ENCODE data around the gene RPIA. TPM values are rescaled to one million over a fixed set of nuclear protein-coding genes. Genes with fewer than 3 reads are reported as not detected.

RPIA gene
- total and polyA plus RNA-seq, 4 donors: 0.88 to 29.4 (median 3.1) TPM

DNA sequence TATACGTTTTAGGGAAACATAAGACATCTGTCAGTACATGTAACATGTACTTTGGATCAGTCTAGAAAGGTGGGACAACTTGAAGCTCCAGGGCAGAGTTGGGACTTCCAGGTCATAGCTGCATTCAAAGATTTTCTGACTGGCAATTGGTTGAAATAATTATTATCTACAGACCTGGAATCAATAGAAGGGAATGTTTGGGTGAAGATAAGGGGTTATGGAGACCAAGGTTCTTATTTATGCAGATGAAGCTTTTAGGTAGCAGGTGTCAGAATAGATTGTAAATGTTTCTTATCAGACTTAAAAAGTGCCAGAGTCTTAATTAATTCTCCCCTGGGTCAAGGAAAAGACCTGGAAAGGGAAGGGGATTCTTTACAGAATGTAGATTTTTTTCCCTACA is 19.8 kb downstream of the RPIA start:
- H3K27ac ChIP-seq (ENCODE audit: low read depth in 1 of 2, low read length in 2 of 2): no peak overlapping the region
- TF ChIP-seq, protein P1, sequence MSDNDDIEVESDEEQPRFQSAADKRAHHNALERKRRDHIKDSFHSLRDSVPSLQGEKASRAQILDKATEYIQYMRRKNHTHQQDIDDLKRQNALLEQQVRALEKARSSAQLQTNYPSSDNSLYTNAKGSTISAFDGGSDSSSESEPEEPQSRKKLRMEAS (IDR thresholded peaks at IDR 0.05): no peak
- TF ChIP-seq SP1 (IDR thresholded peaks at IDR 0.05) (no peak), FOXA2 (IDR thresholded peaks at IDR 0.05) (no peak), NR2F2 (IDR thresholded peaks at IDR 0.05) (no peak), HNF4A (conservative IDR thresholded peaks at IDR 0.05) (no peak), HNF4G (IDR thresholded peaks at IDR 0.05) (no peak), FOXA1 (IDR thresholded peaks at IDR 0.05) (no peak), TAF1 (conservative IDR thresholded peaks at IDR 0.05) (no peak), RAD21 (IDR thresholded peaks at IDR 0.05) (no peak), JUND (IDR thresholded peaks at IDR 0.05) (no peak), YY1 (IDR thresholded peaks at IDR 0.05) (no peak), GABPA (IDR thresholded peaks at IDR 0.05 in 1 of 2, conservative IDR thresholded peaks at IDR 0.05 in 1 of 2) (no peak), RXRA (IDR thresholded peaks at IDR 0.05) (no peak)
- TF ChIP-seq, protein P2, sequence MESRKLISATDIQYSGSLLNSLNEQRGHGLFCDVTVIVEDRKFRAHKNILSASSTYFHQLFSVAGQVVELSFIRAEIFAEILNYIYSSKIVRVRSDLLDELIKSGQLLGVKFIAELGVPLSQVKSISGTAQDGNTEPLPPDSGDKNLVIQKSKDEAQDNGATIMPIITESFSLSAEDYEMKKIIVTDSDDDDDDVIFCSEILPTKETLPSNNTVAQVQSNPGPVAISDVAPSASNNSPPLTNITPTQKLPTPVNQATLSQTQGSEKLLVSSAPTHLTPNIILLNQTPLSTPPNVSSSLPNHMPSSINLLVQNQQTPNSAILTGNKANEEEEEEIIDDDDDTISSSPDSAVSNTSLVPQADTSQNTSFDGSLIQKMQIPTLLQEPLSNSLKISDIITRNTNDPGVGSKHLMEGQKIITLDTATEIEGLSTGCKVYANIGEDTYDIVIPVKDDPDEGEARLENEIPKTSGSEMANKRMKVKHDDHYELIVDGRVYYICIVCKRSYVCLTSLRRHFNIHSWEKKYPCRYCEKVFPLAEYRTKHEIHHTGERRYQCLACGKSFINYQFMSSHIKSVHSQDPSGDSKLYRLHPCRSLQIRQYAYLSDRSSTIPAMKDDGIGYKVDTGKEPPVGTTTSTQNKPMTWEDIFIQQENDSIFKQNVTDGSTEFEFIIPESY (IDR thresholded peaks at IDR 0.05): no peak
- TF ChIP-seq, protein P3, sequence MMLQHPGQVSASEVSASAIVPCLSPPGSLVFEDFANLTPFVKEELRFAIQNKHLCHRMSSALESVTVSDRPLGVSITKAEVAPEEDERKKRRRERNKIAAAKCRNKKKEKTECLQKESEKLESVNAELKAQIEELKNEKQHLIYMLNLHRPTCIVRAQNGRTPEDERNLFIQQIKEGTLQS (IDR thresholded peaks at IDR 0.05): no peak
- TF ChIP-seq, protein P4, sequence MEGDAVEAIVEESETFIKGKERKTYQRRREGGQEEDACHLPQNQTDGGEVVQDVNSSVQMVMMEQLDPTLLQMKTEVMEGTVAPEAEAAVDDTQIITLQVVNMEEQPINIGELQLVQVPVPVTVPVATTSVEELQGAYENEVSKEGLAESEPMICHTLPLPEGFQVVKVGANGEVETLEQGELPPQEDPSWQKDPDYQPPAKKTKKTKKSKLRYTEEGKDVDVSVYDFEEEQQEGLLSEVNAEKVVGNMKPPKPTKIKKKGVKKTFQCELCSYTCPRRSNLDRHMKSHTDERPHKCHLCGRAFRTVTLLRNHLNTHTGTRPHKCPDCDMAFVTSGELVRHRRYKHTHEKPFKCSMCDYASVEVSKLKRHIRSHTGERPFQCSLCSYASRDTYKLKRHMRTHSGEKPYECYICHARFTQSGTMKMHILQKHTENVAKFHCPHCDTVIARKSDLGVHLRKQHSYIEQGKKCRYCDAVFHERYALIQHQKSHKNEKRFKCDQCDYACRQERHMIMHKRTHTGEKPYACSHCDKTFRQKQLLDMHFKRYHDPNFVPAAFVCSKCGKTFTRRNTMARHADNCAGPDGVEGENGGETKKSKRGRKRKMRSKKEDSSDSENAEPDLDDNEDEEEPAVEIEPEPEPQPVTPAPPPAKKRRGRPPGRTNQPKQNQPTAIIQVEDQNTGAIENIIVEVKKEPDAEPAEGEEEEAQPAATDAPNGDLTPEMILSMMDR (IDR thresholded peaks at IDR 0.05; ENCODE audit: low read depth, low read length, missing input control): no peak
- no peak overlapping the region for H3K4me3 ChIP-seq (ENCODE audit: low read depth in 1 of 3, low read length in 3 of 3)
- H3K27me3 ChIP-seq (ENCODE audit: control insufficient read depth in 4 of 4, insufficient read depth in 4 of 4, low read length in 3 of 4): no peaks in the 10 kb centered on the region
- H3K9me3 ChIP-seq (ENCODE audit: control insufficient read depth in 4 of 4, low read length in 3 of 4): no peaks in the 10 kb centered on the region
- H3K4me1 ChIP-seq (ENCODE audit: control insufficient read depth in 4 of 4, insufficient read depth in 4 of 4, low read length in 3 of 4): no peaks in the 10 kb centered on the region
- H3K36me3 ChIP-seq (ENCODE audit: control insufficient read depth in 4 of 4, insufficient read depth in 3 of 4, low read depth in 1 of 4, low read length in 3 of 4): no peaks in the 10 kb centered on the region
- 93% methylated on average over 1 of the region's 1 CpG for WGBS
- no peak for DNase-seq (ENCODE audit: low spot score)
- H3K9ac ChIP-seq (ENCODE audit: low read depth in 1 of 2, low read length in 2 of 2): no peak overlapping the region

DNA sequence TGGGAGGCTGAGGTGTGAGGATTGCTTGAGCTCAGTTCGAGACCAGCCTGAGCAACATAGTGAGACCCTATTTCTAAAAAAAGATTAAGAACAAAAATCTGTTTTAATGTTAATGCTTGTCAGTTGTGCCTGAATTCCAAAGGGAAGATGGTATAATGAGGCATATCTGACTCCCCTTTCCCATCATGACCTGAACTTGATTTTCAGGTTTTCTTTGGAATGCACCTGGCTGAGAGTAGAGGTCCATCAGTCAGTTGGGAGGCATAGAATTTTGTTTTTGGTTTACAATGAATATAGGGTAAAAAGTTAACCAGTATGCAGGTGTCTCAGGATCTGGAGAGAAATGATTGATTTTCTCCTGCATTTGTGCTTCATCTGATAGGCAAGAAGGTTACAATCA is 20.4 kb downstream of the RPIA start:
- Histone ChIP-seq H3K36me3 (ENCODE audit: control insufficient read depth in 4 of 4, insufficient read depth in 3 of 4, low read depth in 1 of 4, low read length in 3 of 4) (no peaks in the 10 kb centered on the region), H3K9ac (ENCODE audit: low read depth in 1 of 2, low read length in 2 of 2) (no peak overlapping the region), H3K27ac (ENCODE audit: low read depth in 1 of 2, low read length in 2 of 2) (no peak overlapping the region), H3K9me3 (ENCODE audit: control insufficient read depth in 4 of 4, low read length in 3 of 4) (no peaks in the 10 kb centered on the region), H3K4me1 (ENCODE audit: control insufficient read depth in 4 of 4, insufficient read depth in 4 of 4, low read length in 3 of 4) (no peaks in the 10 kb centered on the region), H3K27me3 (ENCODE audit: control insufficient read depth in 4 of 4, insufficient read depth in 4 of 4, low read length in 3 of 4) (no peaks in the 10 kb centered on the region), H3K4me3 (ENCODE audit: low read depth in 1 of 3, low read length in 3 of 3) (no peak overlapping the region)
- DNase-seq (ENCODE audit: low spot score): no peak
- WGBS: 91% methylated on average over 1 of the region's 1 CpG
- TF ChIP-seq HNF4A (conservative IDR thresholded peaks at IDR 0.05): no peak
- TF ChIP-seq, protein P5, sequence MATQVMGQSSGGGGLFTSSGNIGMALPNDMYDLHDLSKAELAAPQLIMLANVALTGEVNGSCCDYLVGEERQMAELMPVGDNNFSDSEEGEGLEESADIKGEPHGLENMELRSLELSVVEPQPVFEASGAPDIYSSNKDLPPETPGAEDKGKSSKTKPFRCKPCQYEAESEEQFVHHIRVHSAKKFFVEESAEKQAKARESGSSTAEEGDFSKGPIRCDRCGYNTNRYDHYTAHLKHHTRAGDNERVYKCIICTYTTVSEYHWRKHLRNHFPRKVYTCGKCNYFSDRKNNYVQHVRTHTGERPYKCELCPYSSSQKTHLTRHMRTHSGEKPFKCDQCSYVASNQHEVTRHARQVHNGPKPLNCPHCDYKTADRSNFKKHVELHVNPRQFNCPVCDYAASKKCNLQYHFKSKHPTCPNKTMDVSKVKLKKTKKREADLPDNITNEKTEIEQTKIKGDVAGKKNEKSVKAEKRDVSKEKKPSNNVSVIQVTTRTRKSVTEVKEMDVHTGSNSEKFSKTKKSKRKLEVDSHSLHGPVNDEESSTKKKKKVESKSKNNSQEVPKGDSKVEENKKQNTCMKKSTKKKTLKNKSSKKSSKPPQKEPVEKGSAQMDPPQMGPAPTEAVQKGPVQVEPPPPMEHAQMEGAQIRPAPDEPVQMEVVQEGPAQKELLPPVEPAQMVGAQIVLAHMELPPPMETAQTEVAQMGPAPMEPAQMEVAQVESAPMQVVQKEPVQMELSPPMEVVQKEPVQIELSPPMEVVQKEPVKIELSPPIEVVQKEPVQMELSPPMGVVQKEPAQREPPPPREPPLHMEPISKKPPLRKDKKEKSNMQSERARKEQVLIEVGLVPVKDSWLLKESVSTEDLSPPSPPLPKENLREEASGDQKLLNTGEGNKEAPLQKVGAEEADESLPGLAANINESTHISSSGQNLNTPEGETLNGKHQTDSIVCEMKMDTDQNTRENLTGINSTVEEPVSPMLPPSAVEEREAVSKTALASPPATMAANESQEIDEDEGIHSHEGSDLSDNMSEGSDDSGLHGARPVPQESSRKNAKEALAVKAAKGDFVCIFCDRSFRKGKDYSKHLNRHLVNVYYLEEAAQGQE (IDR thresholded peaks at IDR 0.05): no peak
- TF ChIP-seq RAD21 (IDR thresholded peaks at IDR 0.05): no peak

Data from liver (tissue), 9 donors.